NB4 (cell line): Measurements from ENCODE around the gene ATRX.
A peak's percentile ranks its signal among the peaks of the same experiment; 100 is the strongest.

Experiments
- DNase-seq: peaks from one replicate; pipeline ENCODE4 v3.0.0; 2010; ENCODE audit warnings: low read depth
- H3K4me3 ChIP-seq: one replicate; pipeline ENCODE4 v1.5.1; 2011; ENCODE audit warnings: mild to moderate bottlenecking, low read depth, low read length, moderate library complexity
- CTCF ChIP-seq: IDR thresholded peaks from one replicate; pipeline ENCODE4 v1.5.1; 2012; ENCODE audit warnings: low read depth, low read length
- MAX ChIP-seq: IDR thresholded peaks from 2 replicates; pipeline ENCODE4 v1.6.1; 2011; ENCODE audit warnings: low read depth, low read length
- MYC ChIP-seq: IDR thresholded peaks from 2 replicates; pipeline ENCODE4 v1.6.1; 2011; ENCODE audit warnings: low read depth, low read length
- POLR2A ChIP-seq: IDR thresholded peaks from 2 replicates; pipeline ENCODE4 v1.6.1; 2011; ENCODE audit warnings: mild to moderate bottlenecking; ENCODE audit not compliant: insufficient read length; ENCODE audit errors: extremely low read depth

The ATRX gene

GRCh38 chrX:77617206-77617605 lies 168.8 kb downstream of the ATRX start:
- DNase-seq = no peak
- TF ChIP-seq MYC = no peak
- TF ChIP-seq POLR2A = no peak
- TF ChIP-seq CTCF = no peak
- no peak for TF ChIP-seq MAX
- H3K4me3 ChIP-seq = no peak overlapping the region

- no peak overlapping the region for H3K4me3 ChIP-seq
- no peak for DNase-seq
- TF ChIP-seq POLR2A (no peak), MYC (no peak), CTCF (no peak), MAX (no peak)
Measured at GRCh38 chrX:77603635-77604336, 182.2 kb downstream of the ATRX start.

GRCh38 chrX:77597511-77597910 lies 188.5 kb downstream of the ATRX start:
- no peak overlapping the region for H3K4me3 ChIP-seq
- DNase-seq = no peak
- TF ChIP-seq MAX (no peak), POLR2A (no peak), MYC (no peak), CTCF (no peak)

GRCh38 chrX:77597090-77597489 lies 188.9 kb downstream of the ATRX start:
- peak; percentile 1 for DNase-seq
- no peak overlapping the region for H3K4me3 ChIP-seq
- TF ChIP-seq POLR2A (no peak), CTCF (no peak), MAX (no peak), MYC (no peak)

- no peak overlapping the region for H3K4me3 ChIP-seq
- TF ChIP-seq MAX (no peak), CTCF (no peak), MYC (no peak), POLR2A (no peak)
- DNase-seq = no peak
Measured at GRCh38 chrX:77595848-77596247, 190.2 kb downstream of the ATRX start.
